BLaER1 treated with 17β-estradiol and CSF1 and Interleukin-3, amounts not matched to agents 10 nM and 100 nM (cell line): ENCODE measurements around the gene MAP3K9.

Source experiments
- H3K27ac ChIP-seq, 11 experiments: shearing (Covaris generic); formaldehyde crosslinking; 2 replicates each; pipeline ENCODE4 v1.8.1; 2022
- H3K27me3 ChIP-seq, 11 experiments: shearing (Covaris generic); formaldehyde crosslinking; 2 replicates each; pipeline ENCODE4 v1.8.1; 2022
- H3K36me3 ChIP-seq, 11 experiments: shearing (Covaris generic); formaldehyde crosslinking; 2 replicates each; pipeline ENCODE4 v1.8.1; 2022
- H3K4me1 ChIP-seq, 10 experiments: shearing (Covaris generic); formaldehyde crosslinking; 2 replicates each; pipeline ENCODE4 v1.8.1; 2022
- H3K4me2 ChIP-seq, 11 experiments: shearing (Covaris generic); formaldehyde crosslinking; 2 replicates each; pipeline ENCODE4 v1.8.1; 2022
- H3K4me3 ChIP-seq, 10 experiments: shearing (Covaris generic); formaldehyde crosslinking; 2 replicates each; pipeline ENCODE4 v1.8.1; 2022
- H3K9ac ChIP-seq, 11 experiments: shearing (Covaris generic); formaldehyde crosslinking; 2 replicates each; pipeline ENCODE4 v1.8.1; 2022
- H3K9me3 ChIP-seq, 11 experiments: shearing (Covaris generic); formaldehyde crosslinking; replicated peaks in 1 of 11; 2 replicates each; pipeline ENCODE4 v1.8.1; 2022
- H4K20me1 ChIP-seq, 11 experiments: shearing (Covaris generic); formaldehyde crosslinking; 2 replicates each; pipeline ENCODE4 v1.8.1; 2022
- Cebpa-rat ChIP-seq, 11 experiments: shearing (Covaris generic); IDR thresholded peaks; 2 replicates each; pipeline ENCODE4 v1.8.1; 2022

The MAP3K9 gene

DNA sequence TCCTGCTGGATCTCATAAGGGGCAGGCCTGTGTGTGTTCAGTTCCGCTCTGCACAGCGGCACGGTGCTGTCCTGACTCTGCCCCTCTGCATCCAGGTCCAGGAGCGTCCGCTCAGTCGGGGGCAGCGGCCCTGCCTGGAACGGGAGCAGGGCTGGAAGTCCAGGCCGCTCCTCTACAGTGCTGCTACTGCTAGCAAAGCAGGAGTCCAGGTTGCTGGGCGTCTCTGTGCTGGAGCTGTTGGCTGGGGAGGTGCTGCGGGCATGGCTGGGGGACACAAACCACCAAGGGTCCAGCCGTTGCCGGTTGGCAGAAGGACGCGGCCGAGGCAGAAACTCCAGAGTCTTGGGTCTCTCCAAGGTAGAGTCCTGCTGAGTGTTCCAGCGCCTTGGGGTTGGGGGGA, 78.9 kb downstream of the MAP3K9 start:
- Histone ChIP-seq H3K36me3 (peaks cover 0 to 7% (median 0%) of the 10 kb centered on the region in 11 experiments; a peak in 5 of 22 replicates), H3K9ac (no peak overlapping the region), H3K4me3 (no peak overlapping the region), H3K27ac (no peak overlapping the region), H4K20me1 (no peaks in the 10 kb centered on the region), H3K9me3 (no peaks in the 10 kb centered on the region), H3K4me1 (peaks cover 8 to 29% (median 22%) of the 10 kb centered on the region in 10 experiments; a peak in 19 of 20 replicates), H3K4me2 (no peak overlapping the region), H3K27me3 (no peaks in the 10 kb centered on the region)
- no peak for TF ChIP-seq Cebpa-rat (IDR thresholded peaks at IDR 0.05)

DNA sequence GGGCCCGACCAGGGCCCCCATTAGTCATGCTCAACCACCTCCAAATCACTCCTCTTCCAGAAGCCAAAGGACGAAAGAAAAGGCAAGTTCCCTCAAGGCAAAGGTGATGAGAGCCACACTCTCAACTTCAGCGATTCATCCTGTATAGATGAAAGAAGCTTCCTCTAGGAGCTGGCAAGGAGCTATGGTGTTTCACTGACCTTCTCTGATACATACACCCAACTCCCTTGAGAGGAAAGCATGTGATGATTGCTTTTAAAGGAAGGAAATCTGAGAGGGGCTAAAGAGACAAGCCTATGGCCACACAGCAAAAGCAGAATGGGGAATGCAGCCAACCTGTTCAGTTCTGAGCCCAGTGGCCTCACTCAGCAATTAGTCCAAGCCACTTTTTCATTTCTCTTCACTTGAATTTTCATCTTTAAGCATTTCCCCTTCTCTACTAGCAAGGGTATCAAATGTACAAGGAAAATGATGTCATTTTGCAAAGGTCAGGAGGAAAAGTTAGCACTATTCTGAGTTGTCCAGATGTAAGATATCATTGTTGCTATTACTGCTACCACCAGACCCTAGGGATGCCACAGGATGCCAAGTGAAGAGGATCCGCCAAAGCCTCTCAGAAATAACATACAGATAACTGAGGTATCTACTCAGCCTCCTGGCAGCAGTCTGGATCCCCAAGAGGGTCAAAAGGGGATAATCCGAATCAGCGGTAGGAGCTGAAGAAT, 82.5 kb downstream of the MAP3K9 start:
- Histone ChIP-seq H3K4me2 (peak overlapping the region; percentile 3 to 85 (median 65); a peak in 19 of 22 replicates), H3K27me3 (no peaks in the 10 kb centered on the region), H3K4me1 (peaks cover 8 to 29% (median 22%) of the 10 kb centered on the region in 10 experiments; a peak in 19 of 20 replicates), H3K27ac (peak overlapping the region in 2 of 11 experiments; percentile 1 to 13; a peak in 2 of 22 replicates), H3K36me3 (no peaks in the 10 kb centered on the region; a peak in 2 of 22 replicates), H4K20me1 (no peaks in the 10 kb centered on the region), H3K9ac (peak overlapping the region in 1 of 11 experiments; percentile 1; a peak in 1 of 22 replicates), H3K4me3 (no peak overlapping the region), H3K9me3 (no peaks in the 10 kb centered on the region)
- TF ChIP-seq Cebpa-rat (IDR thresholded peaks at IDR 0.05), result no peak

DNA sequence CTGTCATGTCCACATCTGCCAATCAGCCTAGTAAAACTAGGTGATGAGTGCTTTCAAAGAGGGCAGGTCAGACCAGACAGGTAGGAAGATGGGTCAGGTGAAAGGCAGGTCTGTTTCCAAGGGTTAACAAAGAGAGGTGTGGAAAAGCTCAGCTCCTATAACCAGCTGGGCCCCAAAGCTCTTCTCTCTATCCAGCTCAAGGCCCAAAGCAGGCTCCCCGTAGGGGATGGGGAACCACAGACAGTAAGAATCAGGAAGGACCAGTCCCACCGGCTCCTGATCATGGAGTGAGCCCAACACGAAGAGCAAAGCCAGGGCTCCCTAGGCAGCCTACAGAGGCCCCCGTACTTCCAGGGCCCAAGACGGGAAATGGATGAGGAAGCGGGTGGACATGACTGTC, 84.4 kb downstream of the MAP3K9 start:
- TF ChIP-seq Cebpa-rat (IDR thresholded peaks at IDR 0.05), result no peak
- H3K4me3 ChIP-seq, result no peak overlapping the region
- H3K27ac ChIP-seq, result no peak overlapping the region
- H3K9me3 ChIP-seq, result no peaks in the 10 kb centered on the region
- H3K4me2 ChIP-seq, result no peak overlapping the region
- no peaks in the 10 kb centered on the region for H3K36me3 ChIP-seq
- no peak overlapping the region for H3K9ac ChIP-seq
- no peaks in the 10 kb centered on the region for H4K20me1 ChIP-seq
- H3K4me1 ChIP-seq, result peaks cover 8 to 29% (median 22%) of the 10 kb centered on the region in 10 experiments; a peak in 19 of 20 replicates
- no peaks in the 10 kb centered on the region for H3K27me3 ChIP-seq

DNA sequence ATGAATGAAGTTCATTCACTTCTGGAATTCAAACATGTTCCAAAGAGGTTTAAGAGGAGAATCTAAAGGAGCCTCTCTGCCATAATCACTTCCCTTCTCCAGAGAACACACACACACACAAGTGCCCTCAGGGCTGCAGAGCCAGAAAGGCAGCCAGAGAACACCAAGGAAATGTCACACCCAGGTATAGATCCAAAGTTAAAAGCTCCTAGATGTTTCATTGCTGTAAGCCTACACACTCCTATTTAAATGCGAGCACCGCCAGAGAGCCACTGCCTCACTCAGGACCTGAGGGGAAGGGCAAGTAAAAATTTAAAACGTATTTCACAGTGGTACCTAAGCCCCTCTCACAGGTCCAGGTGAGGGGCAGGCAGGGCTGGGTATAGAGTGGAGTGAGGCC, 85.2 kb downstream of the MAP3K9 start:
- Histone ChIP-seq H3K9me3 (no peaks in the 10 kb centered on the region), H4K20me1 (no peaks in the 10 kb centered on the region), H3K27ac (no peak overlapping the region), H3K36me3 (no peaks in the 10 kb centered on the region), H3K4me3 (no peak overlapping the region), H3K4me2 (no peak overlapping the region), H3K27me3 (no peaks in the 10 kb centered on the region), H3K4me1 (peaks cover 8 to 29% (median 22%) of the 10 kb centered on the region in 10 experiments; a peak in 19 of 20 replicates), H3K9ac (no peak overlapping the region)
- no peak for TF ChIP-seq Cebpa-rat (IDR thresholded peaks at IDR 0.05)

DNA sequence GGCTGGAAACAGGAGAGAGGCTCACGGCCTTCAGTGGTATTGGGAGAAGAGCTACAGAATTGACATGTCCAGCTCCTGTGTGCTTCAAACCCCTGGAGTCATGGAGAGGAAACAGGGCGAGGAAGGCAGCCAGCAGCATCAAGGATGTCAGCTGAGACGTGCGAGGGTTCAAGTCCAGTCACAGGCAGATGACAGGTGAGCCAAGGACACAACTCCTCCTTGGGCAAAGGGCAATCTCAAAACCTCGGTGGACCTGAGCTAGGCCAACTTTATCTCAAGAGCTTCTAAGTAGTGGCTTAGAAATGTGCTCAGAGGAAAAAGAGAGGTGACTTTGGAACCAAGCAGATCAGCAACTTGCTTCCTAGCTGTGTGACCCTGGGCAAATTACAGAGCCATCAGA, 86.0 kb downstream of the MAP3K9 start:
- Histone ChIP-seq H3K27ac (no peak overlapping the region), H3K9ac (no peak overlapping the region), H4K20me1 (no peaks in the 10 kb centered on the region), H3K9me3 (no peaks in the 10 kb centered on the region), H3K27me3 (no peaks in the 10 kb centered on the region), H3K4me3 (no peak overlapping the region), H3K4me1 (peaks cover 8 to 26% (median 22%) of the 10 kb centered on the region in 10 experiments; a peak in 19 of 20 replicates), H3K4me2 (no peak overlapping the region), H3K36me3 (no peaks in the 10 kb centered on the region)
- TF ChIP-seq Cebpa-rat (IDR thresholded peaks at IDR 0.05), result no peak

DNA sequence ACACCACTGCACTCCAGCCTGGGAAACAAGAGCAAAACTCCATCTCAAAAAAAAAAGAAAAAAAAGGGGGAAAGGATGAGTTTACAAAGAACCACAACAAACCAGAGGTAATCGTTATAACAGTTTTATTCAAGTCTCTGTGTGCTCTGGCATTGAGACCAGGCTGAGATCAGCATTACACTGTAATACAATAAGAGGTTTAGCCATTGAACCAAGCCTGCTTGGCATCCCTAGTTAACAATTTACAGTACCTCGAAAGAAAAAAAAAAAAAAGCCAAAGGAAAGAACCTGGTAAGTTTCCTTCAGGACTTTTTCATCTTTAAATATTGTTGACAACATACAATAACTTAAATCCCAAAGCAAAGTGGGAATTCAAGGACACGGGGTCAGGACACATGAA, 86.9 kb downstream of the MAP3K9 start:
- Histone ChIP-seq H3K4me2 (no peak overlapping the region), H3K9ac (no peak overlapping the region), H4K20me1 (no peaks in the 10 kb centered on the region), H3K27me3 (no peaks in the 10 kb centered on the region), H3K9me3 (no peaks in the 10 kb centered on the region), H3K36me3 (no peaks in the 10 kb centered on the region), H3K27ac (no peak overlapping the region), H3K4me3 (no peak overlapping the region), H3K4me1 (peaks cover 8 to 19% (median 17%) of the 10 kb centered on the region in 10 experiments; a peak in 19 of 20 replicates)
- no peak for TF ChIP-seq Cebpa-rat (IDR thresholded peaks at IDR 0.05)

DNA sequence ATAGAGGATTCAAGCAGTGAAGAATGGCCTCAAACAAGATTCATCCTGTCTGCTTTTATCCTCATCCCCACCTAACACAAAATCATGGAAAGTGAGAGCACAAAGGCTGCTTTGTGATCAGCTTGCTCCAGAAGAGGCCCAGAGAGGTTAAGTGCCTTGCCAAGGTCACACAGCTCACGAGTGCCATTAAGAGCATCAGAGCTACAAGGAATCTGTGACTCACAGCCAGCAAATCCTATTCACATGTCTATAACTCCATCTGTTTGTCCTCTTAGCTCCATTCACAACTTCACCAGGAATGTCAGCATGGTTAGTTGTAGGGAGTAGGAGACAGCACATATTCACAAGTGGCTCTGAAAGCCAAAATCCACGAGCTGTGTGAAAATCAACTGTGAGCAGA, 87.8 kb downstream of the MAP3K9 start:
- Histone ChIP-seq H3K36me3 (no peaks in the 10 kb centered on the region), H3K27me3 (no peaks in the 10 kb centered on the region), H3K9ac (no peak overlapping the region), H3K4me3 (no peak overlapping the region), H3K4me2 (no peak overlapping the region), H4K20me1 (no peaks in the 10 kb centered on the region), H3K9me3 (no peaks in the 10 kb centered on the region), H3K27ac (no peak overlapping the region), H3K4me1 (peaks cover 3 to 10% (median 8%) of the 10 kb centered on the region in 10 experiments; a peak in 19 of 20 replicates)
- no peak for TF ChIP-seq Cebpa-rat (IDR thresholded peaks at IDR 0.05)

DNA sequence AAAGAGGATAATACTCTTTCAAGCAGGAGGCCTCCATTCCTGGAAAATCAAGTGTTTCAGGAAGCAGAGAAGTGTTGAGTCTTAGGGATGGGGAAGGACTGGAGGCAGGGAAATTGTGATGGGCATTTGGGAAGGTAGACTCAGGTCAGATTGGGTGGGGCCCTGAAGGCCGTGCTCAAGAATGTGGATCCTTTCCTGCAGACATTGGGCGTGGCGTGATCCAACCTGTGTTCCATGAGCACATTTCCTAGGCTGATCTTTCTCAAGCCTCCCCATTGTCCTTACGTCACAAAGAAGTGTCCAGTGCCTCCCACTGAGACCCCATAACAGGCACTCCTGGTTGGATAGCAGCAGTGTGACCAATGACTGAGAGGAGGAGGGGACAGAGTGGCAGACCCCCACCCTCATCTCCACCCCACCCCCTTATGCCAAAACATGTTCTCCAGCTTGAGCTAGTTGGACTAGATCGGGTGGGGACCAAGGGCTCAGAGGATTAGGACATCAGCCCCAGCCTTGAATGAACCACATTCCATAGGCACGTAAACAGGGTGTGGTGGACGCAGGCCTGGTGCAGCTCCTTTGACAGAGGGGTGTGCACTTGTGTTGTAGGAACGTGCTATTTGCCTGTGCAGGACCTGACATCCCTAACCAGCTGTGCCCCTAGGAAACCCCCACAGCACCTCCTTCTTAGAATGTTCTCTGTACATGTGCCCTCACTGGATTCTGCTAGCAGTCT, 90.8 kb downstream of the MAP3K9 start:
- no peak for TF ChIP-seq Cebpa-rat (IDR thresholded peaks at IDR 0.05)
- Histone ChIP-seq H3K4me2 (no peak overlapping the region), H3K36me3 (no peaks in the 10 kb centered on the region), H4K20me1 (no peaks in the 10 kb centered on the region), H3K9ac (no peak overlapping the region), H3K27ac (no peak overlapping the region), H3K4me1 (peaks cover 0 to 4% (median 0%) of the 10 kb centered on the region in 10 experiments; a peak in 2 of 20 replicates), H3K4me3 (no peak overlapping the region), H3K27me3 (no peaks in the 10 kb centered on the region), H3K9me3 (no peaks in the 10 kb centered on the region)

DNA sequence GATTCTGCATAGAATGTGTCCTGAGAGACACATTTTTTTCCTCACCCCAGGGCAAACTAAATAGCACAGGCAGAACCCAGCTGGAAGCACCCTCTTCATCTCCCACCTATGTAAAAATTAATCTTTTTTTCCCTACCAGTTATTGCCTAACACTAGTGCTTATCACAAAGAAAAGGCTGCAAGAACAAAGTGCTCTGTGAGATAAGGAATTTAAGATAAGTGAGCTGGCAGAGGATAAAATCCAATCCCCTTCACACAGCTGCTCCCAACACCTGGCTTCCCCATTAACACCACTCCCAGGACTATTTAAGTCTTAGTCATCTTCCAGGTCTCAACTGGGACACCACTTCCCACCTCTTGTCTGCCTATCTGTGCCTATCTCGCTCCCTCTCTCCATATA, 92.4 kb downstream of the MAP3K9 start:
- Histone ChIP-seq H3K27me3 (no peaks in the 10 kb centered on the region), H4K20me1 (no peaks in the 10 kb centered on the region), H3K4me2 (no peak overlapping the region), H3K27ac (no peak overlapping the region), H3K4me3 (no peak overlapping the region), H3K9ac (no peak overlapping the region), H3K4me1 (peaks cover 0 to 6% (median 0%) of the 10 kb centered on the region in 10 experiments; a peak in 2 of 20 replicates), H3K9me3 (no peaks in the 10 kb centered on the region), H3K36me3 (no peaks in the 10 kb centered on the region)
- no peak for TF ChIP-seq Cebpa-rat (IDR thresholded peaks at IDR 0.05)
